ENCODE measurements around the gene IGLL1.

DNA sequence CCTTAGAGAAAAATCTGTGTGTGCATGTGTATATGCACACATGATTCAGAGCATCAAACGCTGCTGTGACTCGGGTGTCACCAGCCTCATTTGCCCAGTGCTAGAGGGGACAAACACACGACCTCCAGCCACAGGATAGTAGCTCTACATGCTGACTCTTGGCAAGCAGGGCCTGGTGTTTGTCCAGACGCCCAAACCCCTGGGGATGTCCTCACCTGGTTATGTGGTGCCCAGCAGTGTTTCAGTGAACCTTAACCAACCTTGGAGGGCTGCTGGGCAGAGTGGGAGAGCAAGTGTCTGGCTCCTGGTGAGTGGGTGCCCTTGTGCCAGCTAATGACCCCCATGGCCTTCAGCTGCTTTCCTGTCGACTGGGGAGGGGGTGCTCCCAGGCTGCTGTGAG is 26.7 kb downstream of the IGLL1 start:
- TF ChIP-seq POLR2AphosphoS5 (IDR thresholded peaks at IDR 0.05; ENCODE audit: low read depth): no peak
- no peak for TF ChIP-seq CTCF (IDR thresholded peaks at IDR 0.05; ENCODE audit: insufficient read depth, low read length)
